ENCODE results near the gene SIGLEC6. TPM values are rescaled to one million over a fixed set of nuclear protein-coding genes. Genes with fewer than 3 reads are reported as not detected.
A peak's percentile ranks its signal among the peaks of the same experiment; 100 is the strongest.

Gene SIGLEC6
- total and polyA plus RNA-seq, 12 donors = 0.15 to 0.42 (median 0.21) TPM; not detected in 5

DNA sequence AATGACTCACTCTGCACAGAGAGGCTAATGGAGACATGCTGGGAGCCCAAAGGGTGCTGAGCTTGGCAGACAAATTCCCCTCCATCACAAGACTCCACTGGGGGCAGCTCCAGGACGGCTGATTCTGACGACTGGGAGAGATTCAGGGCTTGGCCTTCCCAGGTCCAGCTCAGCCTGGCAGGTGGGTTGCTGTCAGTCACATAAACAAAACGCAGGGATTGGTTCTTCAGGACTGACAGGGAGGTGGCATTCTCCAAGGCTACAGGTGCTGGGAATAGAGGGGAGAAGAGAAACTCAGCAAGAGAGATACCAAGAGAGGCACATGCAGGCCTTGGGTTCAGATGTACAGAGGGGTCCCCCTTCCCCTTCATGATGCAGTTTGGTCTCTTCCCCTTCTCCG lies 28.9 kb upstream of the SIGLEC6 start:
- no peak for ATAC-seq
- H3K4me3 ChIP-seq = no peak overlapping the region
- 21 to 22% methylated on average over 4 of the region's 4 CpGs for WGBS, 2 donors

DNA sequence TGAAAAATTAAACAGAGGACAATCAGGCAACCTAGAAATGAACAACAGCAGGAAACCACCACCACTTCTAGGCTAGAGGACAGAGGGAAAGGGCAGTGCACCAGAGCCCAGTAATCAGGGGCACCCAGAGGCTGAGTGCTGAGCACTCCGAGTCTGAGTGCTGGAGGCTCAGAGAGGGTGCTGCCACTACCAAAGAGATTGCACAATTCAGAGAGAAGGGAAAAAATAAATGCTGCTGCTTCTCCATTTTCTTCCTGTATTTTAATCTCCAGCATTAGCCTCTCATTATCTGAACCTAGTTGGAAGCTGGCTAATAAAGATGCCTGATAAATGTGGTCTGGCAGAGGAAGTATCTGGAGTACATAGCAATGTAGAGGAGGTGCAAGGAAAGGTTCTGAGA lies 27.8 kb upstream of the SIGLEC6 start:
- no peaks in the 10 kb centered on the region for H3K9me3 ChIP-seq
- intact Hi-C loops (cut with DNase I) = no loop called here
- no peaks in the 10 kb centered on the region for H3K36me3 ChIP-seq
- H3K4me1 ChIP-seq = no peaks in the 10 kb centered on the region
- DNase-seq (no peak), ATAC-seq (no peak)
- 69 to 70% methylated on average over 1 of the region's 1 CpG for WGBS, 2 donors
- TF ChIP-seq, protein P1, sequence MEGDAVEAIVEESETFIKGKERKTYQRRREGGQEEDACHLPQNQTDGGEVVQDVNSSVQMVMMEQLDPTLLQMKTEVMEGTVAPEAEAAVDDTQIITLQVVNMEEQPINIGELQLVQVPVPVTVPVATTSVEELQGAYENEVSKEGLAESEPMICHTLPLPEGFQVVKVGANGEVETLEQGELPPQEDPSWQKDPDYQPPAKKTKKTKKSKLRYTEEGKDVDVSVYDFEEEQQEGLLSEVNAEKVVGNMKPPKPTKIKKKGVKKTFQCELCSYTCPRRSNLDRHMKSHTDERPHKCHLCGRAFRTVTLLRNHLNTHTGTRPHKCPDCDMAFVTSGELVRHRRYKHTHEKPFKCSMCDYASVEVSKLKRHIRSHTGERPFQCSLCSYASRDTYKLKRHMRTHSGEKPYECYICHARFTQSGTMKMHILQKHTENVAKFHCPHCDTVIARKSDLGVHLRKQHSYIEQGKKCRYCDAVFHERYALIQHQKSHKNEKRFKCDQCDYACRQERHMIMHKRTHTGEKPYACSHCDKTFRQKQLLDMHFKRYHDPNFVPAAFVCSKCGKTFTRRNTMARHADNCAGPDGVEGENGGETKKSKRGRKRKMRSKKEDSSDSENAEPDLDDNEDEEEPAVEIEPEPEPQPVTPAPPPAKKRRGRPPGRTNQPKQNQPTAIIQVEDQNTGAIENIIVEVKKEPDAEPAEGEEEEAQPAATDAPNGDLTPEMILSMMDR (IDR thresholded peaks at IDR 0.05) = no peak
- H3K27ac ChIP-seq = no peak overlapping the region
- peaks cover 0 to 67% (median 44%) of the 10 kb centered on the region in 7 donors for H3K27me3 ChIP-seq
- H3K4me3 ChIP-seq = no peak overlapping the region

More for the DNA sequence above, 28.9 kb upstream of the SIGLEC6 start:
- Histone ChIP-seq H3K4me1 (no peaks in the 10 kb centered on the region), H3K27me3 (peaks cover 0 to 77% (median 55%) of the 10 kb centered on the region in 7 donors), H3K9me3 (no peaks in the 10 kb centered on the region), H3K36me3 (no peaks in the 10 kb centered on the region), H3K27ac (no peak overlapping the region)
- TF ChIP-seq, protein P1 (IDR thresholded peaks at IDR 0.05) = no peak
- intact Hi-C loops (cut with DNase I) = no loop called here
- no peak for DNase-seq

DNA sequence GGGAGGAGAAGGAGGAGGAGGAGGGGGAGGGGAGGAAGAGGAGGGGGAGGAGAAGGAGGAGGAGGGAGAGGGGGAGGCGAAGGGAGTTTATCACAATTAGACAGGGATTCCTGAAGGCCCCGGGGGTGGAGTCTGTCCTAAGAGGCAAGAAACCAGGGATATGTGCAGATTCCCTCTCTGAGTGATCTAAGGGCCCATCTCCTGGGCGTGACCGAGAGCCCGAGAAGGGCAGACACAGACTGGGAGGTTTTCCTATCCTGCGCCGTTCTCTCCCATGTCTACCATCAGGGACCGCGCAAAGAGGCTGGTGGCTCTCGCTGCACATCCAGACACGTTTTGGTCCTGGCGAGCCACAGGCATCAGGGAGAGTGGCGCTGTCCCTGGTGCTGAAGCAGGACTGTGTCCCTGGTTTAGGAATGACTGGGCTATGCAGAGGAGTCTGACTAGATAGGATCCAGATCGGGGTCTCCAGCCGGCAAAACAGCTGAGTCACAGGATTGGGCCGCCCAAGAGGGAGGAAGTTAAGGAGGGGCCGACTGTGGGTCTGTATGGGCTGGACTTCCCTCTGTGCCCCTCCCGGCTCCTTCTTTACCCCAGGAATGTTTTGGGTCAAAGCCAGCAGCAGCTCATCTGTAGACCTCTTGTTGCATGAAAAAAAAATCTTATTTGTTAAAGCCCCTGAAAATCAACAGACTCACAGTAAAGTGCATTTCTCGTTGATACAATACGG lies 21.7 kb upstream of the SIGLEC6 start:
- 5 to 7% methylated on average over 20 of the region's 20 CpGs for WGBS, 2 donors
- Histone ChIP-seq H3K27ac (no peak overlapping the region), H3K4me1 (no peaks in the 10 kb centered on the region), H3K27me3 (peaks cover 0 to 57% (median 31%) of the 10 kb centered on the region in 7 donors), H3K36me3 (no peaks in the 10 kb centered on the region), H3K9me3 (no peaks in the 10 kb centered on the region), H3K4me3 (no peak overlapping the region)
- intact Hi-C loops (cut with DNase I) = no loop called here
- ATAC-seq (peak; percentile 55 to 72 (median 68)), DNase-seq (peak; percentile 74 to 79)
- TF ChIP-seq, protein P1 (IDR thresholded peaks at IDR 0.05) = no peak

- H3K27me3 ChIP-seq = peaks cover 0 to 55% (median 32%) of the 10 kb centered on the region in 7 donors
- H3K27ac ChIP-seq = no peak overlapping the region
- TF ChIP-seq, protein P1 (IDR thresholded peaks at IDR 0.05) = no peak
- WGBS, 2 donors = 8 to 19% methylated on average over 1 of the region's 1 CpG
- H3K36me3 ChIP-seq = no peaks in the 10 kb centered on the region
- ATAC-seq = no peak
- H3K4me1 ChIP-seq = no peaks in the 10 kb centered on the region
- DNase-seq = no peak
- no peaks in the 10 kb centered on the region for H3K9me3 ChIP-seq
- H3K4me3 ChIP-seq = no peak overlapping the region
- intact Hi-C loops (cut with DNase I) = no loop called here
Observed at GRCh38 chr19:51552608-51552995, 21.1 kb upstream of the SIGLEC6 start.
